Stimulated activated CD4-positive, alpha-beta T cell treated with anti-CD3 and anti-CD28 coated beads, Interleukin-4, amount 100 ng/mL, for 1 hour (primary cell): ENCODE data around the gene REST.
"Not testable (repeated sequence)": the region's sequence is repeated elsewhere in the genome, so short reads cannot be mapped to it uniquely, and the experiment has no call there.

Experiments
- DNase-seq: peaks from one replicate; pipeline ENCODE4 v3.0.0-alpha.2; 2020

REST gene, protein sequence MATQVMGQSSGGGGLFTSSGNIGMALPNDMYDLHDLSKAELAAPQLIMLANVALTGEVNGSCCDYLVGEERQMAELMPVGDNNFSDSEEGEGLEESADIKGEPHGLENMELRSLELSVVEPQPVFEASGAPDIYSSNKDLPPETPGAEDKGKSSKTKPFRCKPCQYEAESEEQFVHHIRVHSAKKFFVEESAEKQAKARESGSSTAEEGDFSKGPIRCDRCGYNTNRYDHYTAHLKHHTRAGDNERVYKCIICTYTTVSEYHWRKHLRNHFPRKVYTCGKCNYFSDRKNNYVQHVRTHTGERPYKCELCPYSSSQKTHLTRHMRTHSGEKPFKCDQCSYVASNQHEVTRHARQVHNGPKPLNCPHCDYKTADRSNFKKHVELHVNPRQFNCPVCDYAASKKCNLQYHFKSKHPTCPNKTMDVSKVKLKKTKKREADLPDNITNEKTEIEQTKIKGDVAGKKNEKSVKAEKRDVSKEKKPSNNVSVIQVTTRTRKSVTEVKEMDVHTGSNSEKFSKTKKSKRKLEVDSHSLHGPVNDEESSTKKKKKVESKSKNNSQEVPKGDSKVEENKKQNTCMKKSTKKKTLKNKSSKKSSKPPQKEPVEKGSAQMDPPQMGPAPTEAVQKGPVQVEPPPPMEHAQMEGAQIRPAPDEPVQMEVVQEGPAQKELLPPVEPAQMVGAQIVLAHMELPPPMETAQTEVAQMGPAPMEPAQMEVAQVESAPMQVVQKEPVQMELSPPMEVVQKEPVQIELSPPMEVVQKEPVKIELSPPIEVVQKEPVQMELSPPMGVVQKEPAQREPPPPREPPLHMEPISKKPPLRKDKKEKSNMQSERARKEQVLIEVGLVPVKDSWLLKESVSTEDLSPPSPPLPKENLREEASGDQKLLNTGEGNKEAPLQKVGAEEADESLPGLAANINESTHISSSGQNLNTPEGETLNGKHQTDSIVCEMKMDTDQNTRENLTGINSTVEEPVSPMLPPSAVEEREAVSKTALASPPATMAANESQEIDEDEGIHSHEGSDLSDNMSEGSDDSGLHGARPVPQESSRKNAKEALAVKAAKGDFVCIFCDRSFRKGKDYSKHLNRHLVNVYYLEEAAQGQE

DNA sequence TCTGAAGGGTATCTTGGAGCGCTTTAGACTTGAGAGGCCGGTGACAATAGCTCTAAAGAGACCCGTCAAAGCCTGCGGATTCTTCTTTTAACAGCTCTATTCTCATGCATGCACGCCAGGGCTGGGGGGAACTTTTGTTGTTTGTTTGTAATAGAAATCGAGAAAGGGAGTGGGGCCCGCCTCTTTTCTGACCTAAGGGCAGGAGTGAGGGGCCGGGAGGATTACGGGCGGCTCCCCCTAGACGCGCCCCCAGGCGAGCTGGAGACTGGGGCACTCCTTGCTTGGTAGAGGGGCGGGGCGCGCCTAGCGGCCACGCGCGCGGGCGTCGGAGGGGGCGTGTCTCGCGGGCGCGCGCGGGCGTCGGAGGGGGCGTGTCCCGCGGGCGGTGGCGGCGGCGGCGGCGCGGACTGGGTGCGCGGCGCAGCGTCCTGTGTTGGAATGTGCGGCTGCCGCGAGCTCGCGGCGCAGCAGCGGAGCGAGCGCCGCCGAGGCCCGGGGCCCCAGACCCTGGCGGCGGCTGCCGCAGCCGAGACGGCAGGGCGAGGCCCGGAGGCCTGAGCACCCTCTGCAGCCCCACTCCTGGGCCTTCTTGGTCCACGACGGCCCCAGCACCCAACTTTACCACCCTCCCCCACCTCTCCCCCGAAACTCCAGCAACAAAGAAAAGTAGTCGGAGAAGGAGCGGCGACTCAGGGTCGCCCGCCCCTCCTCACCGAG, at the start of gene REST:
Gene REST, plus strand, starts transcription at position 412 of the 717 bp plus-strand sequence. CDS start 2,739 bp downstream, outside the sequence.
- peak; percentile 85 for DNase-seq

DNA sequence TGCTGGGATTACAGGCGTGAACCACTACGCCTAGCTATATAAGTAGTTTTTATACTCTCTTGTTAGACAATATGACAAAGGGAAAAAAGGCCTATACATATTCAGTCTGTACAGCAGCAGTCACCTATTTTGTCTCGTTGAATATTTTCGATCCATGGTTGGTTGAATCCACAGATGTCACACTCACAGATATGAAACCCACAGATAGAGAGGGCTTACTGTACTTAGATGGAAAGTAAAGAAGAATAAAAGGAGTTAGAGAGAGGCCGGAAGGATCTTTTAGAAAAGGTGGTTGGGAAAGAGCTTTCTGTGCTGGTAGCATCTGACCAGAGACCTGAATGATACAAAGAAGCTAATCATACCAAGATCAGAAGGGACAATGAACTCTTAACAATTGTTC, 47.9 kb upstream of the REST start:
- no peak for DNase-seq

DNA sequence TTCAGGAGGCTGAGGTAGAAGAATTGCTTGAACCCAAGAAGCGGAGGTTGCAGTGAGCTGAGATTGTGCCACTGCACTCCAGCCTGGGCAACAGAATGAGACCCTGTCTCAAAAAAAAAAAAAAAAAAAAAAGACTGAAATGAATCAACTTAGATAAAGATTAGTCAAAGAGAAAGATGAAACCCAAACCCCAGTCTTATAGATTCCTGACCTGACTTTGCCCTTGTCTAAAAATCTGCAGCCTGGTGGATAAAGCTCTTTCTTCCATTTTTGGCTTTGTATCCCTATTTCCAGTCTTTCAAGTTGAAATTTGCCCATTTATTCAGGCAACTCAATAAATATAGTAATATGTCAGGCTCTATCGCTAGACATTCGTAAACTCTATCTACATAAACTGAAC, 46.9 kb upstream of the REST start:
- DNase-seq = no peak

DNA sequence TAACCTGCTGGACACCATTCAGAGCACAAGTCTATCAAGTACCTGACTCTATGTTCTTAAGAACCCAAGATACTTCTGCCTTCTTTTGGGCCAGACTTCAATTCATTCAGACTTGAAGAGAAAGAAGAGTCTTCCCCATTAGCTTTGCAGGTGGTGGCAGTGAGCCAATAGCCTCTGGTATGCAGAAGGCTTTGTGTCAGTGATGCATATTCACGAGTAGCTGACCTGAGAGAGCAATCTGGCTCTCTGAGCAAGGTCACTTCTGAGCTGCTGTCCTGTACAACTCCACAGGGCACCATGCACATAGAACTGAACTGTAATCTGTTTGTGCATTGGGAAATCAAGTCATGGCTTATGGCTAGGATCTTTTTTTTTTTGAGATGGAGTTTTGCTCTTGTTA, 46.3 kb upstream of the REST start:
- DNase-seq = no peak

DNA sequence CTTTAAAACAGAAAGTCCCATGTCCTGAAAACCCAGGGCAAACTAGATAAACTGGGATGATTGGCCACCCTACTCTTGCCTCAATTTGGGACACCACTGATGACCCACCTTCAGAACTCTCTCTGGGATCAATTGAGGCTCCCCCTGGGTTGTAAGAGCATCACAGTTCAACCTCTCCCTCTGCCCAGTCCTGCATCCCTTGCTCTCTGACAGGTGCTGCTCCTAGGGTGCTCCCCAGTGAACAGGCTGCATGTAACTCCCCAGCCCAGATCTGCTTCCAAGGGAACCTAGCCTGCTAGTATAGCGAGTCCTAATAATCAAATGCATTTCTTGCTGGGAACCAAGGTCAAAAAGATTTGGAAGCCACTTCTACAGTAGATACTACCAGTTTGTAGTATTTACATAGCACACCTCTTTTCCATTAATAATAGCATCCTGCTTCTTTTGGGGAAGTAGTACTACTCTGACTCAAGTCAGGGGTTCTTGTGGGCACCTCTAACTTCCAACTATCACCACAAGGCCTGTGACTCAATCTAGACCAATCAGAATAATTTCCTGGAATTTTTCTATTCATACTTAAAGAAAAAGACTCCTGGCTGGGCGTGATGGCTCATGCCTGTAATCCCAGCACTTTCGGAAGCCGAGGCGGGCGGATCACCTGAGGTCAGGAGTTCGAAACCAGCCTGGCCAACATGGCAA, 44.1 kb upstream of the REST start:
- DNase-seq = no peak

DNA sequence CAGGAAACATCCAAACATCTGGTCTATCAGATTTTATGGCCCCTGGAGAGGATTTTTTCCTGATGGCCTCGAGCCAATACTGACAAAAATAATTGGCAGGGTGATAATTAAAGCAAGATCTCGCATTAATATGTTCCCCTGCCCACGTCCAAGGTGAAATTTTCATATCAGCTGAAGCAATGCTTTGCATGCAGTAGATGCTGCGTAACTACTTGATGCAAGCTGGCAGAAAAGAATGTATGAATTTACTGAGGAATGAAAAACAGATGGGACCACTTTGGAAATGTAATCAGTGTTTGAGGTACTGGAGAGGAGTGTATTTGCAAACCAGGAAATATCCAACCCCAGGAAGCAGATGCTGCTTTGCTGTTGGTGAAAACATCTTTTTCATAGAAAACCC, 36.8 kb upstream of the REST start:
- no peak for DNase-seq

DNA sequence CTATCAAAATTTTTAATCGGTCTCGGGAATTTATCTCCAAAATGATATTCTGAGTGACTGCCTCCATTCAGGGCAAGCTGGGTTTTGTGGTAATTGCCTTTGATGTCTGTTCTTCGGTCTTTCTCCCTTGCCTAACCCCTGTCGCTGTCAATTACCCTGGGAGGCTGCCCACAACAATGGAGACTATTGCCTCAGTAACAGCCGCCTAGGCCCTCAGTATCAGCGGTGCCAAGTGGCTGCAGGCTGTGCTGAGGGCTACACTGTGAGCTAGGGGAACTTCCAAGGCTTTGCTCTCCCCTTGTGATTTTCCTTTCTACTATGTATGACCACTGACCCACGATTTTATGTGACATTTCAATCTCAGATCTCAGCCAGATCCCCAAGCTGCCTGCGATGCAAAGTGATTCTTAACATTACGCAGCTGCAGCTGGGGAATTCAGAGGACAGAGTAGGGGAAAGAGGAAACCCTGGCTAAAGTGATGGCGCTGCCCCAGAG, 36.3 kb upstream of the REST start:
- DNase-seq = no peak

DNA sequence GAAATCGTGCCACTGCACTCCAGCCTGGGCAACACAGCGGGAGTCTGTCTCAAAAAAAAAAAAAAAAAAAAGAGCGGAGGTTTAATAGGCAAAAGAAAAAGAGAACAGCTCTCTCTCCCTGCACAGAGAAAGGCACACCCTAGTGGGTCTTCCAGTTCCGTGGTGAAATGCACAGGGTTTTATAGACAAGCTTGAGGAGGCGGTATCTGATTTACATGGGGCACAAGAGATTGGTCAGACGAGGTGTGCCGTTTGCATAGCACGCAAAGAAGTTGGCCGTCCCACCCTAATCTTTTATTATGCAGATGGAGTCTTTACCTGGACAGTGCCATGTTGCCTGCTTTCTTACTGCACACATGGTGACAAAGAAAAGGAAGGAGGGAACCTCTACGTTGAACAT, 33.5 kb upstream of the REST start:
- no peak for DNase-seq

DNA sequence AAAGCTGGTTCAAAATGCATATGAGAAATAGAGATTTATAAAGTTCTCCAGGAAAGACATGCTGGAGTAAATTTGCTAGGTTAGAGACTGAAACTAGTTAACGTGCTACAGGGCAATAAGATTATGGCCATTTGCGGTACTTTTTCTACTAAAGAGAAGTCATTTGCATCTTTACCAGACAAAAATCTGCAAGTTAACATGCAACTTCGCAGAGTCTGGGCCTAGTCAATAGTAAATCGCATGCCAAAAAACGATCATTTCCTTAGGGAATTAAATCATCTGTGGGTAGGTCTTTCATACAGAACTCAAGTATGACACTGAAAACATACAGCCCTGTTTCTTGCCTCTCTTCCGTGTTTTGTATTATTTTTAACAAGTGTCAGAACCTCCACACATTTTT, 32.8 kb upstream of the REST start:
- no peak for DNase-seq

DNA sequence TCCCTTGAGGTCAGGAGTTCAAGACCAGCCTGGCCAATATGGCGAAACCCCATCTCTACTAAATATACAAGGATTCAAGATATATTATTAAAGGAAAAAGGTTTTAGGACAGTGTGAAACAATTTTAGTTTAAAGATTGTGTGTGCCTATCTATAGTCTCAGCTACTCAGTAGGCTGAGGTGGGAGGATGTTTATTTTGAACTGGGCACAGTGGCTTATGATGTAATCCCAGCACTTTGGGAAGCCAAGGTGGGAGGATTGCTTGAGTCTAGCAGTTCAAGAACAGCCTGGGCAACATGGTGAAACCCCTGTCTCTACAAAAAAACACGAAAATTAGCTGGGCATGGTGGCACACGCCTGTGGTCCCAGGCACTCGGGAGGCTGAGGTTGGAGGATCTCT, 31.4 kb upstream of the REST start:
- no peak for DNase-seq

DNA sequence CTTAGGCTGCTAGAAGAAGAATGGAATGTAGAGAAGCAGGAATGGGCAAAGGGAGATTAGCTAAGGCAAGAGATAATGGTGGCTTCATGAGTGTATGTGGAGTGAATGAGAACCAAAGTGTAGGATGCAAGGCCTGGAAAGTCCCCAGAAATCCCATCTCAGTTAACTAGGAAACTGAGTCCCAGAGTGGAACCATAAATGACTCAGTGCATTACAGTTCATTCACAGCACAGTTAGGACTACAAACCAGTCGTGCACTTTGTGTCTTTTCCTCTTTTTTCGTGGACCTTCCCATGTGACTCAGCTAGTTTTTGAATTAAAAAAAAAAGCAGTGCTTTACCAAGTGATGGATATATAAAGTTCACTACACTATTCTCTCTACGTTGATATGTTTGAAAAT, 27.7 kb upstream of the REST start:
- DNase-seq = no peak

DNA sequence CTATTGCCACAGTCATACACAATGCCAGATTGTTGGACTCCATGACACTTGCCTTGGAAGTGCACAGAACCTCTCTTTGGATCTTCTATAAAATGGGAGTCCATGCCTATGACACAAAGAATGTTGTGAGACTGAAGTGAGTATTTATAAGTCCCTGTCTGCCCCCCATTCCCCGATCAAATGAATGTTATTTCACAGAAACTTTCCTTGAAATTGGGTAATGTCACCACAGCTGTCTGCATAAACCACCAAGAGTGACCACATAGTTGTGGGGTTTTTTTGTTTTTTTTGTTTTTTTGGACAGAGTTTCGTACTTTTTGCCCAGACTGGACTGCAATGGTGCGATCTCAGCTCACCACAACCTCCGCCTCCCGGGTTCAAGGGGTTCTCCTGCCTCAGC, 27.1 kb upstream of the REST start:
- DNase-seq = no peak

DNA sequence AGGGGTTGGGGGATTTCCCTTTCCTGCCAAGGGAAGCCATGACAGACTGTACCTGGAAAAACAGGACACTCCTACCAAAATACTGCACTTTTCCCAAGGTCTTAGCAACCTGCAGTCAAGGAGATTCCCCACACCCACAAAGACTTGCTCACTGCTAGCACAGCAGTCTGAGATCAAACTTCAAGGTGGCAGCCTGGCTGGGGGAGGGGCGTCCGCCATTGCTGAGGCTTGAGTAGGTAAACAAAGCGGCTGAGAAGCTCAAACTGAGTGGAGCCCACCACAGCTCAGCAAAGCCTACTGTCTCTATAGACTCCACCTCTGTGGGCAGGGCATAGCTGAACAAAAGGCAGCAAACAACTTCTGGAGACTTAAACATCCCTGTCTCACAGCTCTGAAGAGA, 23.2 kb upstream of the REST start:
- not testable (repeated sequence) for DNase-seq

DNA sequence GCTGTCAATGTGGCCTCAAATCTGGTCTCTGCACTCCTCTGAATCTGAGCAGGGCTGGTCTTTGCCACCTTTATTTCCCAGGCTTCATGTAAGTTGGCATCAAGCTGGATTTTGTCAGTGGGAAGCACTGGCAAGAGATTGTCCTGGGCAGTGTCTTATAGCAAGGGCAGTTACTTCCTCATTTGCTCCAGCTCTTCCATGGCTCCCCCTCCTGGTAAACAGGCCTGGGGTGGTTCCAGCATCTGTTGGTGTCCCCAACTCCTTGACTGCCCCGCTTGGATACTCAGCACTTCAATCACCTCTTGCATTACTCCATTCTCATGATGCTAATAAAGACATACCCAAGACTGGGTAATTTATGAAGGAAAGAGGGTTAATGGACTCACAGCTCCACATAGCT, 15.0 kb upstream of the REST start:
- DNase-seq = no peak

DNA sequence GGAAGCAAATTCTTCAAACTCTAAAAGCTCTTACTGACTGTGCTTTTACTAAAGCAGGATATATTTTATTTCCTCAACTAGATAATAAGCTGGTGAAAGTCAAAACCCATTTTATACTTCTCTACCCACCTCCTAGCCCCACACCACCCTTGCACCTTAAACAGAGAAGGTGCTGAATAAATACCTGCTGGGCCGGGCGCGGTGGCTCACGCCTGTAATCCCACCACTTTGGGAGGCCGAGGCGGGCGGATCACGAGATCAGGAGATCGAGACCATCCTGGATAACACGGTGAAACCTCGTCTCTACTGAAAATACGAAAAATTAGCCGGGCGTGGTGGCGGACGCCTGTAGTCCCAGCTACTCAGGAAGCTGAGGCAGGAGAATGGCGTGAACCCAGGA, 9.9 kb upstream of the REST start:
- not testable (repeated sequence) for DNase-seq

DNA sequence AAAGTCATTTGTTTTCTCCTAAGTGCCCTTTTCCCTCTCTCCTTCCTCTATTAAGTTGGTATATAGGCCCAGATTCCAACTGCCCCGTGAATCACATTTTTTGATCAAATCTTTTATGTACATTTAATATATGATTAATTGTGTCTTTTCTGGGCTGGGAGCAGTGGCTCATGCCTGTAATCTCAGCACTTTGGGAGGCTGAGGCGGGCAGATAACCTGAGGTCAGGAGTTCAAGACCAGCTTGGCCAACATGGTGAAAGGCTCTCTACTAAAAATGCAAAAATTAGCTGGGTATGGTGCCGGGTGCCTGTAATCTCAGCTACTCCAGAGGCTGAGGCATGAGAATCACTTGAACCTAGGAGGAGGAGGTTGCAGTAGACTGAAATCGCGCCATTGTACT, 7.5 kb upstream of the REST start:
- DNase-seq = not testable (repeated sequence)

DNA sequence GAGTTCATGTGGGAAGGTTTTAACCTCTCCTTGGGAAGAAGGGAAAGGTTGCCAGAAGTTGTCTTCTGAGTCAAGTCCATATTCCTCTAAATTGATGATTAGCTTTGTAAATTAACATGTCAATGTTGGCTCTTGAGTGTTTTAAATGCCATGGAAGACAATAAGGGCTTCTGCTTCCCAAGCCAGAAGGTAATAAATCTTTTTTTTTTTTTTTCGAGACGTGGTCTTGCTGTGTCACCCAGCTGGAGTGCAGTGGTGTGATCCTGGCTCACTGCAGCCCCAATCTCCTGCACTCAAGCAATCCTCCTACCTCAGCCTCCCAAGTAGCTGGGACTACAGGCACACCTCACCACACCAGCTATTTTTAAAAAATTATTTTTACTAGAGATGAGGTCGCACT, 5.0 kb upstream of the REST start:
- no peak for DNase-seq

DNA sequence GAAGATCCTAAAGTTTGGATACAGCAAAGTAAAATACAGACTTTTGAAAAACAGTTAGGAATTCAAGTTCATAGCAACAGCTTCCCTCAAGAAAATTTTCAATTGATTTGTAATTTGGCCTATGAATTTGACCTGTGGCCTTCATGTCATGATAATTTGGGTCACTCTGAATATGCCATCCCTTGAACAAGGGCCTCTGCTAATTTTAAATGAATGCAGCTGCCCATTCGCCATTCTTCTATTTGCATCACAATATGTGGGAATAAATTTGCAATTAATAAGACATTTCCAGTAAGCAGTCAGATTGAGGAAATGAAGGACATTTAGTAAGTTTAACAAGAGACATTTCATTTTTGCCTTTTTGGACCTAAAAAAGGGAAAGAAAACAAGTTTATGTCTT, 1.9 kb upstream of the REST start:
- no peak for DNase-seq

DNA sequence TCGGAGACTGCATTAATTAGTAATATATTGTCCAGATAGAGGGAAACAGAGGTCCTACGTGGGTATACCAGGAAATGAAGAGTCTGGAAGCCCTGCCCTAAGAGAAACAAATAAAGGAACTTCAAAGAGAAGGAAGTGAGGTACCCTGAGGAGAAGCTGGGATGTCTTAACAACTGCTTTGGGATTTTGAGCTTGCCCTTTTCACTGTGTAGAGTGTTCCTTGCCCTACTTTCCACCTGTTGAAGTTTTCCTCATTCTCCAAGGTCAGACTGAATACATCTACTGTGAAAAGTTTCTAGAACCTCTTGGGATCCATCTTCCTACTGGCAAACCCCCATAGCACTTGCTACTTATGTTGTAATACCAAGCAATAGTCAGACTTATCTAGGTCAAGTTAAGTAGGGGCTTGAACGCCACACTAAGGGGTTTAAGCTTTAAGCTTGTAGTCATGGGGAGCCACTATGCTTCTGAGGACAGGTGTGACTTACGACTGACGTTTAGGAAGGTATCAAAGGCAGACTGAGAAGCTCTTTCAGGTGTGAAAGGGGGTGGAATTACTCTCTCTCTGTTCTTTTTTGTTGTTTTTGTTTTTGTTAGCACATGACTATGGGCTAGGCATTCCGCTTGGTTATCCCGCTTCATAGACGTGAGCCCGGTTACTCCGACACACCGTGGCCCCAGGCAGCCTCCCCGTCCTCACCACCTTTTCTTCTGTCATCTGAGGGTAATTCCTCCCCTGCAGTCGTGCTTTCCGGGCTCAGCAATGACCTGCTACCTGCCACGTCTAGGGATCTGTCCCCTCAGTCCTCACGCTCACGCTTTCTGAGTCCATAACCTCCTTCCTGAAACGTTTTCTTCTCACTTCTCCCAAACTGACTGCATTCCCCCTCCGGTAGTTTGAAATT, 959 bp upstream of the REST start:
- peak; percentile 16 for DNase-seq

DNA sequence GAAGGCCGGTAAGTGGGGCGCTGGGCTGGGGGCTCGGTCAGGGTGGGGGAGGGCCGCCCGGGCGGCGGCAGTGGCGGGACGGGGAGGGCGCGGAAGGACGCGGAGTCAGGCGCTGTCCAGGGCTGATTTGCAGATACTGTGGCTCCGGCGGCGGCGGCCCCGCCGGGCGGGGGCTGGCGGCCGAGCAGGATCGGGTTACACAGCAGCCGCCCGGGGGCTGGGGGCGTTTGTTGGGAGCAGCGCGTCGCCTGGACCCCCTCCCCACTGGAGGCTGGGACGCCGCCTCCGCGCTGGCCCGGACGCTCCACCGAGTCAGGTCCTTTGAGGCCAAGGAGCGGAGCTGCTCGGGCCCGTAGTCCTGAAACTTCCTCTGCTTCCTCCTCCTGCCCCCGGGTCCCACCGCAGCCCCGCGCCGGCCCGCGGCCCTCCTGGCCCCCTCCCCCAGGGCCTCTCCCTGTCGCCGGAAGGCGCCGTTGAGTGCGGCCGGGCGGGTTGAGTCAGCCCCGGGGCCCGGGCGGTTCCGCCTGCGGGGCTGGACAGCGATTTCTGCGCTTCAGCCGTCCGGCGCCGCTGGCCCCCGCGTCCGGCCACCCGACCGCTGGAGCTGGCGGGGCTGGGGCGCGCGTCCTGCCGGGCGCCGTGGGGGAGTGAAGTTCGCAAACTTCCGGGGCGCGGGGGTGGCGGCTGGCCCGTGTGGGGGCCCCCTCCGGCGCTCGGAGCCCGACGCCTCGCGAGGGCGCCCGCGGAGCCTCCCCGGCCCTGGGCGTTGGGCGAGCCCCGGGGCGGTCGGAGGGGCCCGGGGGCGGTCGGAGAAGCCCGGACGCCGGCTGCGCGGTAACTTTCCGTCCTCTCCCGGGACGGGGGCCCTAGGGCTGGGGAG, 746 bp downstream of the REST start:
- peak; percentile 79 for DNase-seq
